NCI-H345 (cell line): ENCODE results near the gene CRISPLD2.

Experiments used
- DNase-seq: peaks from one replicate; lab custom pipeline; 2025; lab: John Stamatoyannopoulos, UW

CRISPLD2 gene

DNA sequence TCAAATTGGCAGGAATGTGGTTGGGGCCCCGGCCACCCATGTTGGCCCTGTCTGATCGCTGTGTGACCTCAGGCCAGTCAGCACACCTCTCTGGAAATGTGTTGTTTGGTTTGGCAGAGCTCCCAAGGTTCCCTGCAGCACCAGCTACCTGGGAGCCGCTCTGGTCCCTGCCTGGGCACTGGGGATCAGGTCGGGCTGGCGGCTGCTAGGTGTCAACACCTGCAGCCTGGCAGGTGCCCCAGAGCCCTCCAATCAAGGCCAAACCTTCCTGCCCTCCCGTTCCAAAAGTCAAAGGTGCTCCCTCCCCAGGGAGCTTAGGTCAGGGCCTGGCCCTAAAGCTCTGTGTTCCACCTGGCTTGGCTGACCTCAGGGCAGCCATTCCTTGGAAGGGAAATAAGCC, 135.6 kb downstream of the CRISPLD2 start:
- no peak for DNase-seq

DNA sequence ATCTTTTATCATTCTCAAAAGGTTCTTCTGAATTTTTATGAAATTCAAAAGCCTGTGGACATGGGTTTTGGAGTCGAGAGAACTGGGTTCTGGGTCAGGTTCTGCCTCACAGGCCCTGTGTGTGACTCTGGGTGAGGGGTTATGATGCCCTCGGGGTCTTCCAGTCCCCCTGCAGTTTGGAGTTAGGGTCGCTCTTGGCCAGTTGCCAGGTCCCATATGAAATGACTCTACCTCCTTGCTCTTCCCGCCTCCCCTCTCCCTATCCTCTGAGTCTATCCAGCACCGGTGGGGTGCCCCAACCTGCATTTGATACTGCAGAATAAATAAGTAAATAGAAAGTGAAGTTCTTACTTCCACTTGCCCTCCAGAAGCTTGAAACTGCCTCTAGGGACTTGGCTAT, 137.4 kb downstream of the CRISPLD2 start:
- DNase-seq = no peak

DNA sequence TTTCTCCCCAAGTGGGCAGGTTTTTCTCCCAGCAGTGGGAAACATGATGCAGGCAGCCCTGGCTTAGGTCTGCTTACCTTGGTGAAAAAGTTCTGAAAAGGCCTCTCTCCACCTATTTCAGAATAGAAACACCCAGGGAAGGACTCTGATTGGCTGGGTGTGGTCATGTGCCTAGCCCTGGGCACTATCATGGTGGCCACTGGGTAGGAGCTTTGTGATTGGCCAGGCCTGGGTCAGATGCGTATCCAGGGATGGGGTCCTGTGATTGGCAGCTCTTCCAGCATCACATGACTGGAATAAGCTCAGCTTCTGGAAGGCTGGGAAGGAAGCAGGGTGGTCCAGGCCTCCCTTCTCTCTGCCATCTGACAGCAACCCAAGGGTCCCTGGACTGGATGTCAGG, 138.0 kb downstream of the CRISPLD2 start:
- no peak for DNase-seq
